ENCODE results near the gene FNDC3B. TPM values are rescaled to one million over a fixed set of nuclear protein-coding genes. Genes with fewer than 3 reads are reported as not detected.

The FNDC3B gene
- total and polyA plus RNA-seq, 2 of the 8 experiments (the other 6 are each of a cell fraction or from before 2014, with no cell fraction given), result 14.1 to 44.4 TPM

DNA sequence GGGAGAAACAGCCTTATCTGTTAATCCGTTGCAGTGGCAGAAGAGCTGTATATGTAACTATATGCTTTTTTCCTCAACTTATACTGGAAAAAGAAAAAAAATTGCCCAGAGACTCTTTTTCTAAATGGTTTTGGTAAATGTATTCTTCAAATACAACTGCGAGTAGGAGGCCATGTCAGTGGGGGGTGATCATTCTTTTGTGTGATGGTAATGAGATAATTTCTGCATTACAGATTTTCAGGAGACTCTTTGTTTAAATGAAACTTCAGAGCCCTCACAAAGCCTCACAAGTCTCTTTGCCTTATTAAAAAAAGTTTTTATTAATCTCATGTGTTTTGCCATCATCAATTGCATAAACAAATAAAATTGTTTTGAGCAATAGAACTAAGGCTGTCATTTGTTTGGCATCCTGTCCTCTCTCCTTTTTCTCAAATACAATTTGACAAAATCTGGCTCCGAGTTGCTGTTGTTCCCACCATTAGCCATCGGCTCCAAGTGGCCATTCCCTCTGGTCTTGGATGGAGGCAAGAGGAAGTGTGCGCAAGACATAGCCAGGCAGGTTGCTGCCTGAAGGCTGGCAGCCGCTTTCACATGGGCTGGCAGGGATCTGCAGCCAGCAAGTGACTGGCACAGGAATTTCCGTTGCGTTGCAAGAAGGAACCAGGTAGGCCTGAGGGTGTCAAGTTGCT, 116.7 kb downstream of the FNDC3B start:
- H2BK5ac ChIP-seq (ENCODE audit: low read depth, low read length), result peak overlapping the region; percentile 94; the same call in 1 of the 2 replicates
- H4K8ac ChIP-seq (ENCODE audit: extremely low read depth, insufficient read depth, low read length), result no peak overlapping the region; the same call in 1 of the 2 replicates
- H3K9ac ChIP-seq (replicated peaks in 1 of 4; ENCODE audit: extremely low read depth in 1 of 4, low read depth in 3 of 4, low read length in 3 of 4), result 0 out of 7 replicates have a peak overlapping the region, but pooled peaks of 1 of the 4 experiments have one; percentile 51
- no peak overlapping the region for H3K27ac ChIP-seq (ENCODE audit: low read depth, low read length)
- H4K5ac ChIP-seq (ENCODE audit: insufficient read length, low read depth, low read length), result peak overlapping the region; percentile 82
- no peaks in the 10 kb centered on the region for H3K36me3 ChIP-seq (ENCODE audit: control insufficient read depth in 2 of 4, insufficient read depth in 4 of 4, low read length in 3 of 4)
- no peaks in the 10 kb centered on the region for H3K23me2 ChIP-seq (ENCODE audit: low read depth, low read length)
- no peak overlapping the region for H2AFZ ChIP-seq (ENCODE audit: low read length)
- peak overlapping the region; percentile 88 for H4K91ac ChIP-seq (replicated peaks; ENCODE audit: insufficient read length, low read length)
- peak overlapping the region in 1 of 4 experiments; percentile 10; a peak in 1 of 8 replicates for H3K4me3 ChIP-seq (ENCODE audit: extremely low read depth in 1 of 4, insufficient read depth in 2 of 4, low read depth in 3 of 4, low read length in 4 of 4)
- H3K56ac ChIP-seq (replicated peaks; ENCODE audit: insufficient read length, low read depth, low read length), result peak overlapping the region; percentile 70
- DNase-seq (ENCODE audit: low read depth in 1 of 2, low spot score in 2 of 2), result no peak
- WGBS, 2 experiments (ENCODE audit: extremely low coverage in 1 of 2, insufficient coverage in 1 of 2, insufficient read length in 1 of 2, insufficient replicate concordance in 2 of 2, low coverage in 1 of 2, low lambda C conversion rate in 2 of 2, missing lambda C conversion rate in 1 of 2), result 28% methylated on average over 8 of the region's 8 CpGs; no CpG with 5 or more reads in 1 of the 2 experiments
- H3K79me1 ChIP-seq (ENCODE audit: low read depth, low read length), result no peaks in the 10 kb centered on the region; the same call in 1 of the 2 replicates
- H2BK15ac ChIP-seq (ENCODE audit: low read length), result no peak overlapping the region
- H3K18ac ChIP-seq (ENCODE audit: extremely low read depth, low read length), result peak overlapping the region; percentile 91
- no peaks in the 10 kb centered on the region for H3K9me3 ChIP-seq (ENCODE audit: insufficient read depth in 2 of 2, low read depth in 1 of 2, low read length in 1 of 2)
- H3K4me2 ChIP-seq (ENCODE audit: insufficient read depth in 1 of 2, low read depth in 2 of 2, low read length in 2 of 2), result peak overlapping the region; percentile 49 to 56
- ChIA-PET POLR2A (ENCODE audit: partially characterized antibody) (interaction anchor here (2.1 kb wide), 1 partner anchor 16 kb away, joined by 5 read pairs; no protein-coding TSS in a partner anchor), CTCF (ENCODE audit: partially characterized antibody) (interaction anchor here (3.4 kb wide), 1 partner anchor 13 kb away, joined by 12 read pairs; no protein-coding TSS in a partner anchor)
- no peak for FAIRE-seq
- peak overlapping the region; percentile 58 for H2BK120ac ChIP-seq (replicated peaks; ENCODE audit: low read depth, low read length)
- no peaks in the 10 kb centered on the region for H3K27me3 ChIP-seq (replicated peaks in 1 of 4; ENCODE audit: control insufficient read depth in 3 of 4, extremely low read depth in 1 of 4, insufficient read depth in 3 of 4, low read length in 3 of 4)
- H3K4ac ChIP-seq (replicated peaks; ENCODE audit: insufficient read length, low read depth, low read length), result peak overlapping the region; percentile 89
- H3K23ac ChIP-seq (ENCODE audit: insufficient read length), result no peak overlapping the region
- no peaks in the 10 kb centered on the region for H4K20me1 ChIP-seq (replicated peaks in 1 of 2; ENCODE audit: control insufficient read depth in 1 of 2, insufficient read depth in 2 of 2, low read length in 2 of 2)
- H3K79me2 ChIP-seq (ENCODE audit: control insufficient read depth in 1 of 2, insufficient read depth in 2 of 2, low read length in 2 of 2), result peaks cover 0 to 69% of the 10 kb centered on the region in 2 experiments; a peak in 3 of 4 replicates
- H2BK12ac ChIP-seq (ENCODE audit: low read depth, low read length), result peak overlapping the region; percentile 98; the same call in 1 of the 2 replicates
- peaks cover 11 to 40% (median 36%) of the 10 kb centered on the region in 4 experiments for H3K4me1 ChIP-seq (replicated peaks in 1 of 4; ENCODE audit: control insufficient read depth in 3 of 4, insufficient read depth in 4 of 4, low read length in 3 of 4)
- peak overlapping the region; percentile 87; the same call in 1 of the 2 replicates for H2BK20ac ChIP-seq (ENCODE audit: low read length)
- H2AK5ac ChIP-seq (ENCODE audit: low read depth, low read length), result 0 out of 2 replicates have a peak overlapping the region, but pooled peaks have one; percentile 25
- H3K14ac ChIP-seq (ENCODE audit: insufficient read length), result no peak overlapping the region
- no peak for TF ChIP-seq PHF8 (conservative IDR thresholded peaks at IDR 0.05; ENCODE audit: low read depth, low read length)
- TF ChIP-seq POLR2AphosphoS5 (IDR thresholded peaks at IDR 0.05; ENCODE audit: low read depth, low read length), result no peak
- TF ChIP-seq TAF7 (optimal IDR thresholded peaks at IDR 0.05; ENCODE audit: borderline replicate concordance, low read depth, low read length), result no peak
- TF ChIP-seq ASH2L (IDR thresholded peaks at IDR 0.05; ENCODE audit: low read length), result peak; percentile 46
- 0 out of 2 replicates have a peak, but pooled peaks have one; percentile 5 for TF ChIP-seq SP1 (IDR thresholded peaks at IDR 0.05; ENCODE audit: low read depth, low read length)
- no peak for TF ChIP-seq SP2 (IDR thresholded peaks at IDR 0.05; ENCODE audit: low read length)
- TF ChIP-seq NANOG (IDR thresholded peaks at IDR 0.05; ENCODE audit: insufficient read depth, low read depth, low read length, poor library complexity, severe bottlenecking), result no peak
- no peak for TF ChIP-seq SAP30 (IDR thresholded peaks at IDR 0.05; ENCODE audit: insufficient read depth, insufficient replicate concordance, low read length)
- peak; percentile 34 for TF ChIP-seq CTBP2 (IDR thresholded peaks at IDR 0.05; ENCODE audit: borderline replicate concordance, insufficient read depth, insufficient read length, low read length)
- TF ChIP-seq EGR1 (IDR thresholded peaks at IDR 0.05; ENCODE audit: borderline replicate concordance, low read depth, low read length), result no peak
- TF ChIP-seq YY1 (IDR thresholded peaks at IDR 0.05; ENCODE audit: low read depth, low read length), result 0 out of 2 replicates have a peak, but pooled peaks have one; percentile 41
- TF ChIP-seq CHD2 (IDR thresholded peaks at IDR 0.05; ENCODE audit: low read length), result no peak
